Fibroblast of gingiva (primary cell): ENCODE data around the gene OSBPL8.
"Not testable (repeated sequence)": the region's sequence is repeated elsewhere in the genome, so short reads cannot be mapped to it uniquely, and the experiment has no call there.

Experiments
- DNase-seq: peaks from one replicate; pipeline ENCODE4 v3.0.0-alpha.2; 2011; ENCODE audit warnings: low read depth

Gene OSBPL8

DNA sequence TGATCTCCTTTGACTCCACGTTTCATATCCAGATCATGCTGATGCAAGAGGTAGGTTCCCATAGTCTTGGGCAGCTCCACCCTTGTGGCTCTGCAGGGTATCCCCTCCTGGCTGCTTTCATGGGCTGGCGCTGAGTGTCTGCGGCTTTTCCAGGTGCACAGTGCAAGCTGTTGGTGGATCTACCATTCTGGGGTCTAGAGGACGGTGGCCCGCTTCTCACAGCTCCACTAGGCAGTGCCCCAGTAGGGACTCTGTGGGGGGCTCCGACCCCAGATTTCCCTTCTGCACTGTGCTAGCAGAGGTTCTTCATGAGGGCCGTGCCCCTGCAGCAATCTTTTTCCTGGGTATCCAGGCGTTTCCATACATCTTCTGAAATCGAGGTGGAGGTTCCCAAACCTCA is 199.3 kb downstream of the OSBPL8 start:
- no peak for DNase-seq

DNA sequence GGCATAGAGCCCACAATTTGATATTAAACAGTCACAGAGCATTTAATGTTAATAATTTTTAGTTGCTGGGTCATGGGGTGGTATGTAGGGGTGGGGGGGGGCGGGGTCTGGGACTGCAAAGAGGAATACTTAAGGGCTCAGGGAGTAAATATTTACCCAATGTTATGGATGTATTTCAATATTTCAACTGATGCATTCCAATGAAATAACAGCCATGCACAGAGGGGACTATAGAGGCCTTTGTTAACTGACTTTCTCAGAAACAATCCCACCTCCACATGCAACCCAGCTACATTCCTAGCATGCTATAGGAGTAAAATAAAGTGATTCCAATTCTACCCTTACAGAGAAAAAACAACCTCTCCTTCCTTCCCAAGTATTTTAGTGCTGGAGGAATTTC is 203.5 kb downstream of the OSBPL8 start:
- no peak for DNase-seq

DNA sequence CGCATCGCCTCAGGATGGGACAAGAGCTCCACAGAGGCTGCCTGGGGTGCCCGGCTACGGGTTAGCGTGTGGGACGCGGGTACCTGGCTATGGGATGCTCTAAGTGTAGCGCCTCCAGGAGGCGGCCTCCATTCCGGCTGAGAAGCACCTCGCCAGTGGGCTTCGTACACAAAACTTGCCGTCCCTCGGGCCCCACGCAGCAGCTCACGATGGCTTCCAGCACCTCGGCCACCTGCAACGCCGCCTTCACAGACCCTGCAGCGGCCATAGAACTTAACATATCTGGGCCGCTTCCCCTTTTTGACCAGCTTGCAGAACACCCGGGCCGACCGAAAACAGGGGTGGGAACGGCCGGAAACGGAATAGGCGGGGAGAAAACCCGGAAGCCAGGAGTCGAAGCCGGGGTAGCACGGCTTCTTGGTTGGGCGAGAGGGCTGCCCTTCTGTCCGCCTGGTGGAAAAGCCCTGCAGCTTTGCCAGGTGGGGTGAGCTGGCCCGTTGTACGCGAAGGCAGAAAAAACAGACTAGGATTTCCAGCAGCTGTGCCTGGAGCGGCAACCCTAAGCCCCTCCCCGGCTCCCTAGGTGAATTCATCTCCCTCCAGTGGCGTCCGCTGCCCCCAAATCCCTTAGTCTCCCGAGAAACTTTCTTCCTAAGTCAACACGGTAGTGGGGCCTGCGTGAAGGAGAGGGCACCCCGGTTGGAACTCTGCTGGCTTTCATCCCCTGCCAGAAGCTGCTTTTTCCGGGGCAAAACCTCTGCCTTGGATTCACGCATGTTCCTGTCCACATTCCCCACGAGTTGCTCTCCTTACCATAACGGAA is 211.3 kb downstream of the OSBPL8 start, which contains the start of gene BBS10:
Gene BBS10, minus strand, starts transcription at position 337 of the 823 bp plus-strand sequence. Its CDS starts 57 bp downstream, at position 280.
- DNase-seq = peak; percentile 88

DNA sequence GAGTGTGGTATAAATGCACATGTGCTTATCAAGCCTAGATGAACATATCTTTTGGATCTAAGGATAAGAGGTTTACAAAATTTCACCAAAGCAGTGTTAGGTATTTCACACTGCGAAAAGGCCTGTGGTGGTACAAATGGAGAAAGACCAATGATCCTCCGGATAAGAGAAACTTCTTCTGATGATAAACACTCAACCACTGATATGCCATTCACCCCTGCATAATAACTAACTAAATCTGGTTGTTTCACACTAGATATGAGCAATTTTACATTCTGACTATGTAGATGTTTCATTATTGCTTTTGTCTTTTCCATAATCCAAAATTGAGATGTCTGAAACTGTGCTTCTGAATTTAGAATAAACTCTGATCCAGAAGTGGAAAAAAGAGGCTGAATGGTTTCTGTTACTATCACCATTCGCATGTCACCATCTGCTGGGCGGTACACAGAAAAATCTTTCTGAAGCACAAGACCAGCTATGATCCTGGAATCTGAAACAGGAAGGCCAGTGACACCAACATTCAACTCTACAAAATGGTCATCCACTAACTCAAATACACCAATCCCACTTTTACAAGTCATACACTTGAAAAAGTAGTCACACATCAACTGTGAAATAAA is 212.7 kb downstream of the OSBPL8 start:
- DNase-seq = peak; percentile 73

DNA sequence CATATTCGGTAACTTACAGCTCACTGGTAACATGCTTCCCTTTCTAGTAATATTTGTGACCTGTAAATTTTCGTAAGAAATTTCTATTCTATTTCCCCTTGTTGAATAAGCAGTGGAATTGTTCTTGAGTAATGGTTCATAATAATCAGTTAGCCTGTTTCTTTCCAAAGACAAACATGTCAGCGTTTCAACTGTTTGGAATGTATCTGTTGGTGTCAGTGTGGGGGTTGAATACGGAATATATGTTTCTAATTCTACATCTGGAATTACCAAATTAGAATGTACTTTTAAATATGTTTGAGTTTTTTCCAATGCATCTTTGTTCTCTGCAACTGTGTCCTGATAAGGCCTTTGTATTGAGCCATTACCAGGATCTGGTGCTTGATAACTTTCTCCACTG is 213.3 kb downstream of the OSBPL8 start:
- DNase-seq = peak; percentile 49

DNA sequence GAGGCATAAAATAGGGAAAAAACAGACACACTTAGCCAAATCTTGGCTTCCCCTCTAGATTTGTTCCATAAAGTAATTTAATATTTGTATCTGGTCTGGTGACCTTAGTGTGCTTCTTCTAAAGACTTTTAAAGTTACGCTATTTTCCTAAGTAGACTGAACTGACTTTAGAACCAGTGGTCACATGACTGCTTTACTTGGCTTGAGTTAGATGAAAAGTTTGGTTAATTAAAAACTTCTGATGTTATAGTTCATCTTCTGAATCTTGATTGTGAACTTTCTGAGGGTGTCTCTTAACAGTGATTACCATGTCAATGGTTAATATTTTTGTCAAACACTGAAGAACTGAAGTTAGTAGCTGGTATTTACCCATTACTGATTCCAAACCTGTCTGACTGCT is 214.0 kb downstream of the OSBPL8 start:
- no peak for DNase-seq

DNA sequence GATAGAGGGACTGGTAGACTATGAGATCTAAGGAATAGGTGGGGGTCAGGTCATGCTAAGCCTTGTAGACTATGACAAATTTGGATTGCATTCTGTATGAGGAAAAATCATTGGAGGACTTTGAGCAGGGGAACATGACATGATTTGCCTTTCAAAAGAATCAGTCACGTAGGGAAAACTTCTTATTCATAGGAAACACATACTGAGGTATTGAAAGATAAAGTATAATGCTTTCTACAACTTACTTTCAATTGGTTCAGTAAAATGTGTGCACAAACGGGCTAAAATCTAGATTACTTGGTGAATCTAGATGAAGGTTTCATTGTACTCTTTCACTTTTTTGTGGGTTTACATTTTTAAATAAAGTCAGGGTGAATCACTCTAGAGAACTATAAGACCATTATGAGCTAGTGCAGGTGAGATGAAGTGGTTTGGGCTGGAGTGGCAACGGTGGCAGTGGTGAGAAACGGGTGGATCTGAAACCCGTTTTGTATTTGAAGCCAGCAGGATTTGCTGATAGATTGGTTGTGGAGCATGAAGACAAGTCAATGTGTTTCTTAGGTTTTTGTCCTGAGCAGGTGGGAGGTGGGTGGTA is 218.0 kb downstream of the OSBPL8 start:
- DNase-seq = no peak

DNA sequence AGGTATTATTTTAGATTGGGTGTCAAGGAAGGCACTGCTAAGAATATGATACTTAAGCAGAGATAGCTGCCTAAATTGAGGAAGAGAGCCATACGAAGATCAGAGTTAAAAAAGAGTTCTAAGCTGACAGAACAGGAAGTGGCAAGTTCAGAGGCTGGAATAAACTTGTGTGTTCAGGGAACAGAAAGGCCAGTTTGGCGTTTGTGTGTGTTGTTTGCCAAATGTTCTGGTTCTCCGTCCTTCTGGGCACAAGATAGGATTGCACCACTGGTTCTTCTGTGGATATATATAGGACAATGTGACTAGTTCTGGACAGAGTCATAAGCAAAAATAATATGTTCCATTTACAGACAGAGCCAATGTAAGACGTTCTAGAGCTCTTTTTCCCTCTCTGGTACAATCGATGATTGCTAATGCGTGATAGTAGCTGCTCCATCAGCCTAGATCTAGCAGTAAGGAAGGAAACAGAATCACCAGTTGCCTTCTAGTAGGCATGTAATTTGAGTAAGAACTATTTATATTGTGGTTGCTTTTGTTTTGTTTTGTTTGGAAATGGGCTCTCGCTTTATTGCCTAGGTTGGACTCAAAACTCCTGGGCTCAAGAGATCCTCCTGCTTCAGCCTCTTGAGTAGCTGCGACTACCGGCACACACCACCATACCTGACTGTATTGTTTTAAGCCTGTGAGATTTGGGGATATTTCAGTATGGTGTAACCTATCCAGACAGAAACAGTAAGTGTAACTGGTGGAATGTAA is 218.7 kb downstream of the OSBPL8 start:
- peak; percentile 31 for DNase-seq

DNA sequence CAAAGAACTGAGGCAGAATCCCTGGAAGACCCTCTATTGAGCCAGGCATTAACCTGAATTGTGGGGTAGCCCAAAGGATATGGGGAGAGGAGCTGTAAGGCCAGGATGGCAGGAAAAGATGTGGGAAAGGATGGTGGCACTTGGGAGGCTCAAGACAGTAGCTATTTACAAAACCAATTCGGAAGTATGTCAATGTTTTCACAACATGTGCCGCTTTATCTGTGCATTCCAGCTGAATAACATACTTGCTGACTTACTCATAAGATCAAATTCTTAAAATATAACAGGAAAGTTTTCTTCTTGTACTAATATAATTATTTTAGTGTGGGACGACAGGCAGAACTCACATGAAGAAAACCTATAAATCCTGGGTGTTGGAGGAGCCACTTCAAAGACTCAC is 222.0 kb downstream of the OSBPL8 start:
- peak; percentile 62 for DNase-seq

DNA sequence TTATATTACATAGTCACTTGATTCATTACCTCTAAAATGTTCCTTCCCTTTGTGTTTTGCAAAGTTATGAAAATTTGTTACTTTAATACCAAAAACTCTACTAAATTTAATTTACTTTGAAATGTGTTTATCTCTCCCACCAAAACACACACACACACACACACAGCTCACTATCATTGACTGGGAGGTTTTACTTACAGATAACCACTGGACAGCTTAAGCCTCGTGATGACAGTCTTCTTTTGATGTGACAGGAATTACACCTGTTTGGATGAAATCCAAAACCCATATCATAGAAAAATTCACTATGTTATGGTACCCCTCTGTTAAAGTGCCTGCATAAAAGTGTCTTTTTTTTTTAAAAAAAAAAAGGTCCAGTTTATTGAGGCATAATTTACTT is 227.0 kb downstream of the OSBPL8 start:
- DNase-seq = no peak

DNA sequence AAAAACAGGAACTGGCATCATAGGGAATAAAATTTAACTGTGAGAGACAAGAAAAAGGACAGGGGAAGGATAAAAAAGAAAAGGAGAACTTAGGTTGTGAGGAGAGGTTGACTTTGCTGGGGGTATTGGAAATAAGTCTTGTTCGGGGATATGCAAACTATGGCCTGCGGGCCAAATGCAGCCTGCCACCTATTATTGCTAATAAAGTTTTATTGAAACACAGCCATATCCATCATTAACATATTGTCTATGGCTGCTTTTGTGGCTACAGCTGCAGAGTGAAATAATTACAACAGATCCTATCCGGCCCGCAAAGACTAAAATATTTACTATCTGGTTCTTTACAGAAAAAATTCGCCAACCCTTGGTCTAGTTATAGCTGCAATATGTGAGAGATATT is 230.0 kb downstream of the OSBPL8 start:
- DNase-seq = no peak

DNA sequence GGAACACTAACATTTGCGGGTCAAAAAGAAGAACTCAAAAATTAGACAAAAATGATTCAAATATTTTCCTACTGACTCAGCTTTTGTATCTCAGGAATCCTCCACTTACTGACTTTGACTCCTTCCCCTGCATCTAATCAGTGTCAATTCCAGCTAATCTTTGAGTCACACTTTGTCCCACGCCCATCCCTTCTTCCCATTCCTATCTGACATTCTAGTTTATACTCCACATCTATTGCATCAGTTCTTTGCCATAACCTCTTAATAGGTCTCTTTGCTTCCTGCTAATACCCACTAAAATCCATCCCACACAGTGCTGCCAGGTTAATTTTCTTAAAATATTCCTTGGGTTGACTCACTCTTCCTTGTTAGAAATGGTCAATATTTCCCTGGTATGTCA is 230.4 kb downstream of the OSBPL8 start:
- DNase-seq = peak; percentile 68

DNA sequence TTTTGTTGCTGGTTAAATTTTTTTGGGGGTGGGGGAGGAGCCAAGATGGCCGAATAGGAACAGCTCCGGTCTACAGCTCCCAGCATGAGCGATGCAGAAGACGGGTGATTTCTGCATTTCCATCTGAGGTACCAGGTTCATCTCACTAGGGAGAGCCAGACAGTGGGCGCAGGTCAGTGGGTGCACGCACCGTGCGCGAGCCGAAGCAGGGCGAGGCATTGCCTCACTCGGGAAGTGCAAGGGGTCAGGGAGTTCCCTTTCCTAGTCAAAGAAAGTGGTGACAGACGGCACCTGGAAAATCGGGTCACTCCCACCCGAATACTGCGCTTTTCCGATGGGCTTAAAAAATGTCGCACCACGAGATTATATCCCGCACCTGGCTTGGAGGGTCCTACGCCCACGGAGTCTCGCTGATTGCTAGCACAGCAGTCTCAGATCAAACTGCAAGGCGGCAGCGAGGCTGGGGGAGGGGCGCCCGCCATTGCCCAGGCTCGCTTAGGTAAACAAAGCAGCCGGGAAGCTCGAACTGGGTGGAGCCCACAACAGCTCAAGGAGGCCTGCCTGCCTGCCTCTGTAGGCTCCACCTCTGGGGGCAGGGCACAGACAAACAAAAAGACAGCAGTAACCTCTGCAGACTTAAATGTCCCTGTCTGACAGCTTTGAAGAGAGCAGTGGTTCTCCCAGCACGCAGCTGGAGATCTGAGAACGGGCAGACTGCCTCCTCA is 239.8 kb downstream of the OSBPL8 start:
- not testable (repeated sequence) for DNase-seq

DNA sequence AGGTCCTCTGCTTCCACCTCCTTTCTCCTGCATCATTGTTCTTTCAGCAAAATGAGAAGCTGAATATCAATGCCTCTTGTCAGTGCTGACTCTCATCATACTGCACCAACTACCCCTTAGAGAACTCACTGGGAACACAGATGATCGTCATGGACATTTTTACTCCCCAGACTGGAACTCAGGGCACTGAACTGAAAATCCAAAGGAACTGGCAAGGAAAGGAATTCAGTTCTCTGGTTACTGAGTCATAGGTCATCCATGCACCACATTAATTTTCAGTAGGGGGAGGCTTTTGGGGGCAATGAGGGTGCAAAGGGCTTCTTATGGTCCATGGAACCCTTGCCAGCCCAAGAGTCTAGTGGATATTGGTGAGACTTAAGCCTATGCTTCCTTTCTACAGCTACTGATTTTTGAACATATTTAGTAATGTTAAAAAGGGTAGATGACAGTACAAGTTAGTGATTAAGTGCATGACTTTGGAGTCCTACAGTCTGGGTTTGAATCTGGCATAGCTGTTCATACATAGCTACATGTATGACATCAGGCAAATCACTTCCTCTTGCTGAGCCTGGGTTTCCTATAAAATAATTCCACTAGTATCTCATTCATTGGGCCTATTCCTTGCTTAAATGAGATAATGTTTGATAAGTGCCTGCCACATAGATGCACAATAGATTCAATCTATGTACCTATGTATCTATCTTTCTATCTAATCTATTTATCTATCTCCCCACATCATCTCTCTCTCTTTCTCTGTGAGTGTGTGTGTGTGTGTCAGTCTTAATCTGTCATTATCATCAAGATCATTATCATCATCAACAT is 240.6 kb downstream of the OSBPL8 start:
- no peak for DNase-seq

DNA sequence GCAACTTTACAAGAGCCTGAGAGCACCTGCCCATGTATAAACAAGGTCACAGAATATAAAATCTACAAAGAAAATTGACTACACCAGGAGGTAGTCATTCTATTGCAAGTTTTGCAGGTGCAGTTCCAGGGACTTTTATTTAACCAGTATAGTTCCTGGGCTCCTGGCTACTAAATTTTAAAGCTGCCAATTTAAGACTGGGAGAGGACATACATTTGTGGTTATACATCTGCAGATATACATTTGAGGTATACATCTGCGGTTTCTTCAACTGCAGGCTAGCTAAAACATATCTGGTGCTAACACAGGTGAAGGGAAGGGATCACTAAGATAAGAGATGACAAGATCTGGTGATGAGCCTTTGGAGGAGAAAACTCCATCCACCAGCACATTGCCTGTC is 241.6 kb downstream of the OSBPL8 start:
- no peak for DNase-seq

DNA sequence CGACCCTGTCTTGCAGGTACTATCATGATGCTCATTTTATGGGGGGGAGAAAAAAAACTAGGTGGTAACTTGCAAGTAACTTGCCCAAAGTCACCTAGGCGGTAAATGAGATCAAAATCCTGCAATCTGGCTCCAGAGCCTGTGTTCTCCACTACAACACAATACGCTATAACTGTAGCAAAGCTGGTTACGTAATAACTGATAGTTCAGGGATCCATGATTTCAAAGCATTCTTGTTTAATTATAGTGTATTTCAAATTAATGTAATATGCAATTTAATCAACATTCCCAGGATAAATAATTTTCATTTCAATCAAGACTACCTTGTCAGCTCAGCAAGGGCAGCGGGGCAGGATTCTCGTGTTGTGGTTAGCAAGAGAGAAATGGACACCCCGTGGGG is 243.1 kb downstream of the OSBPL8 start:
- DNase-seq = no peak

DNA sequence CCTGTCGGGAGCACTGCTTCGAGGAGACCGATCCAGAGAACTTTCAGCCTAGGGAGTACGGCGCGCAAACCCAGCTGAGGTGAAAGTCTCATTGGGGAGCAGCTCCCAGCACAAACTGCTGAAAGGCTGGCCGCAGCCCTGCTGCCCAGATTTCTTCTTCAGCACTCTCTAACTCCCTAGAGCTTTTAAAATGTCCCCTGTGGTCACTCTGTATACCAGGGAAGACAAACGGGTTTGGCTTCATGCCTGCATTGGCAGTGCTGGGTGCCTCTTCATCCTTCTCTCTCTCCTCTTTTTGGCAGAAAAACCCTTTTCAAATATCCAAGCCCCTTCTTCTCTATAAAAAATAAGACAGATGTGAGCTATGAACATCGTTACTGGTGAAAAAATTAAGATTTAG is 246.3 kb downstream of the OSBPL8 start:
- no peak for DNase-seq

DNA sequence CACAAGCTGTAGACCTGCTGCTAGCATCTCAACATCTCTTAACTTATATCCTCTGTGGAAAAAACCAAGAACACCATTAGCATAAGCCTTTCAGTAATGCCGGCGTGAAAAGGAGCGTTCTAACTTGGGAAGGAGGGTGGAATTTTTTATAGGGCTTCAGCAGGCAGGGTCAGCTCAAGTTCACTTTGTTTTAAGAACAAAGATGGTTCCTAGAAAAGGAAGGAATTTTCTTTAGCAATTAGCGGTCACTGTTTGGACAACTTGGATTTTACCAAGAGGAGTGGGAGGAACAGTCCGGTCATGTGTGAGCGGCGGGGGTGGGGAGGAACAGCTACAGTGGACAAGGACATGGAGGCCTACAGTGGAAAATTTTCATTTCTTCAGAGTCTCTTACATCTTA is 247.3 kb downstream of the OSBPL8 start:
- no peak for DNase-seq

DNA sequence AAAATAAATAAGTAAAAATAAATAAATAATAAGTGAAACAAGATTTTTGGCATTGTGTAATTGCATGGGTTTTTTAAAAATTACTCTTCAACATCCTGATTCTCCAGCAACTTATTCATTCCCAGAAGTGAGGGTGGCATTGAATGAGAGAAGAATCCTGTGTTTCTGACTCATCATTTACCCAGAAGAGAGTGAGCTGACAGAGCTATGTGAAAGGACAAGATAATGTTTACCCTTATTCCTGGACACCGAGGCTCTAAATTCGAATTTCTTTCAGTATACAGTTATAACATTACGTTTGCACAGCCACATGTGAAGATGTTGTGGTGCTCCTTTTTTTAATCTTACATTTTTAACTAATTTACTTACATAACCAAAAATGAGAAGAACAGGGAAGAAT is 247.8 kb downstream of the OSBPL8 start:
- peak; percentile 73 for DNase-seq

DNA sequence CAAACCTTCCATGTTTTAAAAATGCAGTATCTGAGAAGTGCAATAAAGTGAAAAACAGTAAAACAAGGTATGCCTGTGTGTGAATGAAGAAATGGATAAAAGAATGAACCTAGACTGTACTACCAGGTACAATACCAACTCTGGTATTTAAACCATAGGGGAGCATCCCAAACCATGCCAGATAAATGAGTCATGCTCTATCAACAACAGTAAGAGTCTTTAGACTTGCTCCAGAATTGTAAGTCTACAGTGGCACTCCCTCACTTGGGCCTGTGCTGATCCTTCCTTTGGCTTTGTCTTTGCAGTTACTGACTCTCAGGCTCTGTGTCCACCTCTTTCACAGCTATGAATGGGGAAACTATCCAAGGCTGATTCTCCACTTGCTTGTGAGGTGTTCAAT is 249.5 kb downstream of the OSBPL8 start:
- no peak for DNase-seq

DNA sequence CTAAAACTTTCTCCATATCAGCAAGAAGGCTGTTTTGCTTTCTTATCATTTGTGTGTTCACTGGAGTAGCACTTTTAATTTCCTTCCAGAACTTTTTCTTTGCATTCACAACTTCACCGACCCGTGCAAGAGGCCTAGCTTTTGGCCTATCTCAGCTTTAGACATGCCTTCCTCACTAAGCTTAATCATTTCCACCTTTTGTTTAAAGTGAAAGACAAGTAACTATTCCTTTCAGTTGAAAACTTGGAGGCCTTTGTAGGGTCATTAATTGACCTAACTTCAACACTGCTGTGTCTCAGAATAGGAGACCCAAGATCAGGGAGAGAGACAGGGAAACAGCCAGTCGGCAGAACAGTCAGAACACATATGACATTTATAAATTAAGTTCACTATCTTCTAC is 250.7 kb downstream of the OSBPL8 start:
- DNase-seq = peak; percentile 14
